GM12878 (cell line): ENCODE results near the gene POLR2B. TPM values are rescaled to one million over a fixed set of nuclear protein-coding genes. Genes with fewer than 3 reads are reported as not detected.

Source experiments
- ATAC-seq: fragments of 200-7000 bp; cut with Tn5 transposase; 3 replicates; pipeline ENCODE4 v1.9.1; 2020; ENCODE audit warnings: mild to moderate bottlenecking, moderate library complexity
- BruUV-seq: library from RNA; stranded (reverse); fragments of 400-500 nt; replicated peaks from 2 replicates; lab custom pipeline; 2021; lab: Mats Ljungman, UMichigan
- CTCF ChIA-PET: fragments of 300-600 bp; sonication (Branson Sonifier 250); formaldehyde crosslinking; extraction: SDS; loops from one replicate; lab custom pipeline; 2021; ENCODE audit warnings: inconsistent platforms; lab: Yijun Ruan, JAX
- POLR2A ChIA-PET: fragments of 350-600 bp; formaldehyde crosslinking; extraction: SDS; loops from one replicate; lab custom pipeline; 2021; ENCODE audit warnings: inconsistent platforms; lab: Charles Lee
- RAD21 ChIA-PET: fragments of 300-600 bp; sonication (Branson Sonifier 250); formaldehyde crosslinking; loops from one replicate; lab custom pipeline; 2023; ENCODE audit warnings: antibody characterized with exemption; ENCODE audit not compliant: unreplicated experiment; lab: Charles Lee
- SMC1A ChIA-PET: fragments of 300-600 bp; sonication (Branson Sonifier 250); formaldehyde crosslinking; loops from one replicate; lab custom pipeline; 2023; ENCODE audit not compliant: unreplicated experiment, uncharacterized antibody; lab: Charles Lee
- DNase-seq: peaks from one replicate; pipeline ENCODE4 v3.0.0-alpha.2; 2011; ENCODE audit warnings: low read depth, low spot score
- FAIRE-seq: peaks from 3 replicates; lab custom pipeline; 2011; peaks lifted over from hg19 to GRCh38; lab: Jason Lieb, UNC
- H2AFZ ChIP-seq: 2 replicates; pipeline ENCODE4 v1.6.0; 2011; ENCODE audit warnings: low read depth, low read length, control low read depth; ENCODE audit not compliant: control insufficient read depth
- H3K27ac ChIP-seq: 2 replicates; pipeline ENCODE4 v1.5.1; 2011; ENCODE audit warnings: control low read depth; ENCODE audit not compliant: control insufficient read depth, insufficient read depth
- H3K27me3 ChIP-seq, 2 experiments: replicated peaks in 1 of 2; 2 replicates each; pipeline versions ENCODE4 v1.6.0 to v1.6.1; 2011; ENCODE audit warnings: low read length in 1 of 2; ENCODE audit not compliant: control insufficient read depth in 2 of 2, insufficient read depth in 2 of 2
- H3K36me3 ChIP-seq, 2 experiments: 2 replicates each; pipeline ENCODE4 v1.5.1; 2011; ENCODE audit warnings: low read length in 1 of 2; ENCODE audit not compliant: control insufficient read depth in 2 of 2, insufficient read depth in 2 of 2
- H3K4me1 ChIP-seq: 2 replicates; pipeline ENCODE4 v1.6.1; 2011; ENCODE audit warnings: mild to moderate bottlenecking, low read length, moderate library complexity, mixed read lengths; ENCODE audit not compliant: control insufficient read depth, insufficient read depth
- H3K4me2 ChIP-seq: 2 replicates; pipeline ENCODE4 v1.6.0; 2011; ENCODE audit warnings: control low read depth; ENCODE audit not compliant: control insufficient read depth, insufficient read depth
- H3K4me3 ChIP-seq: fragments of 200-600 bp; sonication (generic); 2 replicates; pipeline ENCODE4 v1.5.1; 2016
- H3K79me2 ChIP-seq: 2 replicates; pipeline ENCODE4 v1.6.0; 2011; ENCODE audit warnings: low read length; ENCODE audit not compliant: control insufficient read depth, insufficient read depth
- H3K9ac ChIP-seq: 2 replicates; pipeline ENCODE4 v1.8.0; 2011; ENCODE audit warnings: low read length, control low read depth, mixed read lengths; ENCODE audit not compliant: control insufficient read depth, insufficient read depth
- H3K9me3 ChIP-seq: replicated peaks from 3 replicates; pipeline ENCODE4 v1.5.1; 2011; ENCODE audit warnings: mild to moderate bottlenecking, low read length; ENCODE audit not compliant: control insufficient read depth, insufficient read depth
- H4K20me1 ChIP-seq: 2 replicates; pipeline ENCODE4 v1.6.0; 2011; ENCODE audit not compliant: control insufficient read depth, insufficient read depth
- CBX3 ChIP-seq: fragments of 200-600 bp; sonication (generic); IDR thresholded peaks from 2 replicates; pipeline ENCODE4 v1.6.1; 2016; ENCODE audit warnings: low read depth, borderline replicate concordance
- GATAD2B ChIP-seq: fragments of 450-650 bp; conservative IDR thresholded peaks from 2 replicates; pipeline ENCODE4 v1.6.1; 2017; ENCODE audit warnings: low read depth, mild to moderate bottlenecking, moderate library complexity
- HDAC2 ChIP-seq: fragments of 200-600 bp; sonication (generic); IDR thresholded peaks from 2 replicates; pipeline ENCODE4 v1.6.1; 2017
- IKZF2 ChIP-seq, 2 experiments: fragments of 450-650 bp; IDR thresholded peaks; 2 replicates each; pipeline ENCODE4 v1.6.1; 2017; ENCODE audit warnings: mild to moderate bottlenecking in 2 of 2, moderate library complexity in 2 of 2
- JUNB ChIP-seq: IDR thresholded peaks from 2 replicates; pipeline ENCODE4 v1.6.1; 2016; ENCODE audit warnings: antibody characterized with exemption, mild to moderate bottlenecking
- JUND ChIP-seq: IDR thresholded peaks from 2 replicates; pipeline ENCODE4 v1.6.1; 2012; ENCODE audit warnings: low read depth, mild to moderate bottlenecking, low read length, improper control_type of control experiment, moderate library complexity
- MTA3 ChIP-seq: IDR thresholded peaks from 2 replicates; pipeline ENCODE4 v1.6.1; 2012; ENCODE audit warnings: low read length, inconsistent platforms, borderline replicate concordance
- NR2C1 ChIP-seq: fragments of 450-650 bp; IDR thresholded peaks from 2 replicates; pipeline ENCODE4 v1.6.1; 2017; ENCODE audit warnings: antibody characterized with exemption, mild to moderate bottlenecking, moderate library complexity
- RCOR1 ChIP-seq: conservative IDR thresholded peaks from 2 replicates; pipeline ENCODE4 v1.6.1; 2012; ENCODE audit warnings: low read depth, low read length, improper control_type of control experiment
- RUNX3 ChIP-seq: IDR thresholded peaks from 2 replicates; pipeline ENCODE4 v1.6.1; 2012; ENCODE audit warnings: low read length, inconsistent platforms
- SMC3 ChIP-seq: IDR thresholded peaks from 2 replicates; pipeline ENCODE4 v1.6.1; 2011; ENCODE audit warnings: low read length, improper control_type of control experiment, borderline replicate concordance
- STAT1 ChIP-seq: fragments of 450-650 bp; conservative IDR thresholded peaks from 2 replicates; pipeline ENCODE4 v1.6.1; 2014; ENCODE audit warnings: antibody characterized with exemption, mild to moderate bottlenecking
- STAT3 ChIP-seq: IDR thresholded peaks from 2 replicates; pipeline ENCODE4 v1.6.1; 2011; ENCODE audit warnings: low read depth, low read length, improper control_type of control experiment
- SUPT20H ChIP-seq: IDR thresholded peaks from 2 replicates; pipeline ENCODE4 v1.6.1; 2011; ENCODE audit warnings: low read depth, mild to moderate bottlenecking, low read length, moderate library complexity, borderline replicate concordance; ENCODE audit not compliant: control insufficient read depth
- TARDBP ChIP-seq: IDR thresholded peaks from 2 replicates; pipeline ENCODE4 v1.6.1; 2016; ENCODE audit warnings: borderline replicate concordance
- TCF7 ChIP-seq: IDR thresholded peaks from 2 replicates; pipeline ENCODE4 v1.6.1; 2014; ENCODE audit warnings: antibody characterized with exemption, borderline replicate concordance
- WGBS: methylation state at CpG from one replicate; pipeline ENCODE4 v1.1.6; 2016; ENCODE audit warnings: low lambda C conversion rate; ENCODE audit not compliant: insufficient replicate concordance, insufficient coverage; ENCODE audit errors: missing lambda C conversion rate; 5-methylcytosine and 5-hydroxymethylcytosine counted together
- in situ Hi-C: fragments of 300-500 bp; cut with MboI; formaldehyde crosslinking; loops from 9 replicates; pipeline ENCODE4 v1.14.3; 2018; ENCODE audit warnings: mixed read lengths
- intact Hi-C: fragments of 100-400 bp; cut with micrococcal nuclease; formaldehyde crosslinking; loops from one replicate; pipeline ENCODE4 v1.14.2; 2022; ENCODE audit not compliant: unreplicated experiment
- polyA plus RNA-seq, 11 experiments: library from polyadenylated mRNA; depleted of rRNA in 4 of 11; unstranded in 6 of 11; stranded (reverse) in 5 of 11; fragments of >200 nt; fragmentation: Nextera tagmentation in 4 of 11; fragmentation: Illumina TruSeq in 1 of 11; extraction: Ambion mirVana in 4 of 11; extraction: Trizol in 1 of 11; gene quantifications; 1 replicate in 1 of 11; 2 replicates in 10 of 11; pipeline versions ENCODE4 v1.2.1 to v1.2.3, GENCODE V29; 2011 to 2016; ENCODE audit warnings: inconsistent platforms in 2 of 11, missing spikeins in 2 of 11, low read depth in 1 of 11
- total RNA-seq, 4 experiments: library from RNA; depleted of rRNA in 3 of 4; stranded (reverse); fragments of >200 nt in 3 of 4; fragmentation: Illumina TruSeq in 1 of 4; extraction: Trizol in 1 of 4; gene quantifications; 2 replicates each; pipeline versions ENCODE4 v1.2.1 to v1.2.3, GENCODE V29; 2013 to 2021
- TF ChIP-seq, protein P1 (sequence below): fragments of 450-650 bp; IDR thresholded peaks from 2 replicates; pipeline ENCODE4 v1.6.1; 2016; ENCODE audit warnings: mild to moderate bottlenecking
- TF ChIP-seq, protein P2 (sequence below): IDR thresholded peaks from 2 replicates; pipeline ENCODE4 v1.6.1; 2011; ENCODE audit warnings: borderline replicate concordance, low read depth, mild to moderate bottlenecking, moderate library complexity, low read length; ENCODE audit not compliant: insufficient read depth, poor library complexity, severe bottlenecking
- TF ChIP-seq, protein P3 (sequence below): IDR thresholded peaks from 2 replicates; pipeline ENCODE4 v1.6.1; 2011; ENCODE audit warnings: low read depth, low read length, improper control_type of control experiment, borderline replicate concordance

POLR2B gene
- total and polyA plus RNA-seq, 10 of the 15 experiments (the other 5 are each of a cell fraction or from before 2014, with no cell fraction given) = 46.0 to 183 (median 99.2) TPM

DNA sequence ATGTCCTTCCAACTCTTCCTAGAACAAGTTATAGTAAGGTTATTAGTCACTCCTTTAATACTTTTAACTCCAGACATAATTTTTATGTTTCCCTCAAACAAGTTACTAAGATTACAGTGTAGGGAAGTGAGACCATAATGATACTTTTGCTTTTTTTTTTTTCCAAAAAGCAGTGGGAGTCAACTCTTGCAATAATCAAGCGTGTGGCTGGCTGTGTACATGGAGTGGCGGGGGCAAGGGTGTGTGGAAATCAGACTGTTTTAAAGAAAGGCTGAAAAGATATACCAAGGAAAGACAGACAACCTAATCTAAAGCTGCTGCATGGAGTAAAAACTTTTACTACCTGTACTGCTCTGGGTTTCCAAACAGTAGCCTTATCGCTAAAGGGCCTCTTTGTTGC lies 5.4 kb upstream of the POLR2B start:
- DNase-seq (no peak), ATAC-seq (no peak), FAIRE-seq (no peak)
- WGBS = 100% methylated on average over 3 of the region's 3 CpGs
- POLR2A ChIA-PET = no interaction called here
- intact Hi-C loops = no loop called here
- Histone ChIP-seq H3K27ac (no peak overlapping the region), H3K9me3 (peaks cover 14% of the 10 kb centered on the region), H2AFZ (no peak overlapping the region), H3K4me3 (no peak overlapping the region), H4K20me1 (peaks cover 6% of the 10 kb centered on the region; the same call in 1 of the 2 replicates), H3K79me2 (peaks cover 36% of the 10 kb centered on the region), H3K4me1 (no peaks in the 10 kb centered on the region), H3K9ac (no peak overlapping the region), H3K27me3 (no peaks in the 10 kb centered on the region), H3K4me2 (0 out of 2 replicates have a peak overlapping the region, but pooled peaks have one; percentile 11), H3K36me3 (peaks cover 6 to 19% of the 10 kb centered on the region in 2 experiments)
- CTCF ChIA-PET = interaction anchor here (2.2 kb wide), 1 partner anchor 13 kb away, joined by 11 read pairs; no protein-coding TSS in a partner anchor
- BruUV-seq = no TSS peak
- TF ChIP-seq TARDBP (no peak), CBX3 (no peak), STAT1 (no peak), HDAC2 (no peak), TCF7 (no peak), STAT3 (no peak), SUPT20H (no peak), SMC3 (no peak), GATAD2B (no peak), RUNX3 (no peak), JUNB (no peak), JUND (no peak), RCOR1 (no peak), MTA3 (no peak), IKZF2 (IDR thresholded peaks at IDR 0.05) (no peak), NR2C1 (no peak)
- TF ChIP-seq, protein P1, sequence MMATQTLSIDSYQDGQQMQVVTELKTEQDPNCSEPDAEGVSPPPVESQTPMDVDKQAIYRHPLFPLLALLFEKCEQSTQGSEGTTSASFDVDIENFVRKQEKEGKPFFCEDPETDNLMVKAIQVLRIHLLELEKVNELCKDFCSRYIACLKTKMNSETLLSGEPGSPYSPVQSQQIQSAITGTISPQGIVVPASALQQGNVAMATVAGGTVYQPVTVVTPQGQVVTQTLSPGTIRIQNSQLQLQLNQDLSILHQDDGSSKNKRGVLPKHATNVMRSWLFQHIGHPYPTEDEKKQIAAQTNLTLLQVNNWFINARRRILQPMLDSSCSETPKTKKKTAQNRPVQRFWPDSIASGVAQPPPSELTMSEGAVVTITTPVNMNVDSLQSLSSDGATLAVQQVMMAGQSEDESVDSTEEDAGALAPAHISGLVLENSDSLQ = no peak
- TF ChIP-seq, protein P2, sequence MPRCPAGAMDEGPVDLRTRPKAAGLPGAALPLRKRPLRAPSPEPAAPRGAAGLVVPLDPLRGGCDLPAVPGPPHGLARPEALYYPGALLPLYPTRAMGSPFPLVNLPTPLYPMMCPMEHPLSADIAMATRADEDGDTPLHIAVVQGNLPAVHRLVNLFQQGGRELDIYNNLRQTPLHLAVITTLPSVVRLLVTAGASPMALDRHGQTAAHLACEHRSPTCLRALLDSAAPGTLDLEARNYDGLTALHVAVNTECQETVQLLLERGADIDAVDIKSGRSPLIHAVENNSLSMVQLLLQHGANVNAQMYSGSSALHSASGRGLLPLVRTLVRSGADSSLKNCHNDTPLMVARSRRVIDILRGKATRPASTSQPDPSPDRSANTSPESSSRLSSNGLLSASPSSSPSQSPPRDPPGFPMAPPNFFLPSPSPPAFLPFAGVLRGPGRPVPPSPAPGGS = no peak
- TF ChIP-seq, protein P3, sequence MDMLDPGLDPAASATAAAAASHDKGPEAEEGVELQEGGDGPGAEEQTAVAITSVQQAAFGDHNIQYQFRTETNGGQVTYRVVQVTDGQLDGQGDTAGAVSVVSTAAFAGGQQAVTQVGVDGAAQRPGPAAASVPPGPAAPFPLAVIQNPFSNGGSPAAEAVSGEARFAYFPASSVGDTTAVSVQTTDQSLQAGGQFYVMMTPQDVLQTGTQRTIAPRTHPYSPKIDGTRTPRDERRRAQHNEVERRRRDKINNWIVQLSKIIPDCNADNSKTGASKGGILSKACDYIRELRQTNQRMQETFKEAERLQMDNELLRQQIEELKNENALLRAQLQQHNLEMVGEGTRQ = no peak
- in situ Hi-C loops = no loop called here
- RAD21 ChIA-PET = interaction anchor here (0.6 kb wide), 1 partner anchor 180 kb away, joined by 5 read pairs; no protein-coding TSS in a partner anchor
- SMC1A ChIA-PET = interaction anchor here (2.3 kb wide), 1 partner anchor 12 kb away, joined by 8 read pairs; no protein-coding TSS in a partner anchor
